Heart left ventricle (tissue), 13 donors: ENCODE measurements around the gene RAPGEF3.

Experiments used
- CTCF ChIP-seq, 12 donors: fragments of 200-600 bp; sonication (generic) in 4 of 12; IDR thresholded peaks; one replicate each; pipeline versions ENCODE4 v1.5.0 to v1.8.0; 2018 to 2022; ENCODE audit warnings: antibody characterized with exemption in 12 of 12, mild to moderate bottlenecking in 5 of 12
- POLR2A ChIP-seq, 2 donors: fragments of 450-650 bp; IDR thresholded peaks; one replicate each; pipeline ENCODE4 v1.6.1; 2017; ENCODE audit warnings: antibody characterized with exemption in 2 of 2, mild to moderate bottlenecking in 2 of 2, moderate library complexity in 2 of 2
- donor health status: ischemic (EF 13 %, LVEDD 7.1; RV severe dilation, severe dysfunction).
- donor health status: DM: no; HTN: yes; CAD: no.
- donor health status: DM: no; HTN: no; CAD: no.
- donor health status: ischemic (EF 25% LVEDD 6.9; RV normal size, moderate dysfunction).
- donor health status: ischemic (EF 25% LVEDD 5.7; RV mildly dilated, moderate dysfunction).
- donor health status: ischemic (EF 35%, LVEDD 5.7; RV mildly dilated, moderate dysfunction).
- donor health status: nonischemic (EF 11% LVEDD 7.7; RV severe dilation, severe dysfunction).
- donor health status: DM: yes; HTN: yes; CAD: no.
- donor health status: PGD.
- donor health status: ischemic (EF 29% LVEDD 5.4; RV normal size, mild dysfunction).
- donor health status: nonischemic (EF 23%, LVEDD 6.1; RV moderate dilation, normal function).

GRCh38 chr12:47755655-47756562 lies 2.8 kb downstream of the RAPGEF3 start:
- TF ChIP-seq POLR2A (IDR thresholded peaks at IDR 0.05), result no peak
- no peak for TF ChIP-seq CTCF (IDR thresholded peaks at IDR 0.05)
